ENCODE data around the gene ZFHX3.
"Not testable (repeated sequence)": the region's sequence is repeated elsewhere in the genome, so short reads cannot be mapped to it uniquely, and the experiment has no call there.

Gene ZFHX3, protein sequence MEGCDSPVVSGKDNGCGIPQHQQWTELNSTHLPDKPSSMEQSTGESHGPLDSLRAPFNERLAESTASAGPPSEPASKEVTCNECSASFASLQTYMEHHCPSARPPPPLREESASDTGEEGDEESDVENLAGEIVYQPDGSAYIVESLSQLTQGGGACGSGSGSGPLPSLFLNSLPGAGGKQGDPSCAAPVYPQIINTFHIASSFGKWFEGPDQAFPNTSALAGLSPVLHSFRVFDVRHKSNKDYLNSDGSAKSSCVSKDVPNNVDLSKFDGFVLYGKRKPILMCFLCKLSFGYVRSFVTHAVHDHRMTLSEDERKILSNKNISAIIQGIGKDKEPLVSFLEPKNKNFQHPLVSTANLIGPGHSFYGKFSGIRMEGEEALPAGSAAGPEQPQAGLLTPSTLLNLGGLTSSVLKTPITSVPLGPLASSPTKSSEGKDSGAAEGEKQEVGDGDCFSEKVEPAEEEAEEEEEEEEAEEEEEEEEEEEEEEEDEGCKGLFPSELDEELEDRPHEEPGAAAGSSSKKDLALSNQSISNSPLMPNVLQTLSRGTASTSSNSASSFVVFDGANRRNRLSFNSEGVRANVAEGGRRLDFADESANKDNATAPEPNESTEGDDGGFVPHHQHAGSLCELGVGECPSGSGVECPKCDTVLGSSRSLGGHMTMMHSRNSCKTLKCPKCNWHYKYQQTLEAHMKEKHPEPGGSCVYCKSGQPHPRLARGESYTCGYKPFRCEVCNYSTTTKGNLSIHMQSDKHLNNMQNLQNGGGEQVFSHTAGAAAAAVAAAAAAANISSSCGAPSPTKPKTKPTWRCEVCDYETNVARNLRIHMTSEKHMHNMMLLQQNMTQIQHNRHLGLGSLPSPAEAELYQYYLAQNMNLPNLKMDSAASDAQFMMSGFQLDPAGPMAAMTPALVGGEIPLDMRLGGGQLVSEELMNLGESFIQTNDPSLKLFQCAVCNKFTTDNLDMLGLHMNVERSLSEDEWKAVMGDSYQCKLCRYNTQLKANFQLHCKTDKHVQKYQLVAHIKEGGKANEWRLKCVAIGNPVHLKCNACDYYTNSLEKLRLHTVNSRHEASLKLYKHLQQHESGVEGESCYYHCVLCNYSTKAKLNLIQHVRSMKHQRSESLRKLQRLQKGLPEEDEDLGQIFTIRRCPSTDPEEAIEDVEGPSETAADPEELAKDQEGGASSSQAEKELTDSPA (N-terminal part only)

DNA sequence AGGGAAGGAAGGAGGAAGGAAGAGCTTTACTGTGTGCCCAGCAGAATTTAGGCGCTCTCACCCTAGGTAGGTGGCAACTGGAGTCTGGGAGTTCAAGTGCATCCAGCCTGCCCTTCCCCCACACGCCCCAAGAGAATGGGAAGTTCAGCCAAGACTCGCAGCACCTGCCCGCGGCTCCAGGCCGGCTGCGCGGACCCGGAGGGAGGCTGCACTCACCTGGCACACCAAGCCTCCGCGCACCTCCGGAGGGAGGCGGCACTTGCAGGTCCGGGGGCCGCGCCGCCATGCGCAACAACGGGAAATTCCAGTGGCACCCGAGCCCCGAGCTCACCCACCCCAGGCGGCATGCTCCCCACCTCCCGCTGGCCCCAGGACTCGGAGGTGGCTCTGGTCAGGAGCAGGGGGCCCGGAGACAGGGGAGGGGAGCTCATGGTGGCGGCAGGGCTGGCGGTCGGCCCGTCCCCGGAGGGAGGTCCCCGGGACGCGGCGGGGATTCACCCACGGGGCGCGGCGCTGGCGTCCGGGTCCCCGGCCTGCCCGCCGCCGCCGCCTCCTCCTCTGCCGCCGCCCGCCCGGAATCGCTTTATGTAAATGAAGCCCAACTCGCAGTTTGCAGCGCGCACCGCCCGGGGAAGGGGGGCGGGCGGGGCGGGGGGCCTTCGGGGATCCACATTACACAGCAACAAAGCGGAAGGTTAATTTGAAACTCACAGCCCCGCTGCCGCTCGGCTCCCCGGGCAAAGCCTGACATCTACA lies at the start of gene ZFHX3:
ZFHX3 (minus strand) TSS at position 593 of the 756 bp plus-strand sequence. CDS start 87,983 bp downstream, outside the sequence.
- DNase-seq: peak in 35 of 56 donors; percentile 25 to 75 (median 48)

DNA sequence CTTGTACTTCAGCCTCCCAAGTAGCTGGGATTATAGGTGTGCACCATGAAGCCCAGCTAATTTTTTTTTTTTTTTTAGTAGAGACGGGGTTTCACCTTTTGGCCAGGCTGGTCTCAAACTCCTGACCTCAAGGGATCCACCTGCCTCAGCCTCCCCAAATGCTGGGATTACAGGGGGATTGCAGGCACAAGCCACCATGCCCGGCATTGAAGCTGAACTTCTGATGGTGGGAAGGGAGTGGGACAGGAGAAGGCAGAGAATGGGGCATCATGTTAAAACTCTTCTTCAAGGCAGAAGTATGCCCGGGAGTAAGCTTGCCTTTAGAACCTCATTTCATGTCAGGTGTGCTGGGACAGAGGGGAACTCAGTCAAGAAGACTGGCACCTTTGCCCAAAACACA lies 48.6 kb upstream of the ZFHX3 start:
- no peak for DNase-seq

DNA sequence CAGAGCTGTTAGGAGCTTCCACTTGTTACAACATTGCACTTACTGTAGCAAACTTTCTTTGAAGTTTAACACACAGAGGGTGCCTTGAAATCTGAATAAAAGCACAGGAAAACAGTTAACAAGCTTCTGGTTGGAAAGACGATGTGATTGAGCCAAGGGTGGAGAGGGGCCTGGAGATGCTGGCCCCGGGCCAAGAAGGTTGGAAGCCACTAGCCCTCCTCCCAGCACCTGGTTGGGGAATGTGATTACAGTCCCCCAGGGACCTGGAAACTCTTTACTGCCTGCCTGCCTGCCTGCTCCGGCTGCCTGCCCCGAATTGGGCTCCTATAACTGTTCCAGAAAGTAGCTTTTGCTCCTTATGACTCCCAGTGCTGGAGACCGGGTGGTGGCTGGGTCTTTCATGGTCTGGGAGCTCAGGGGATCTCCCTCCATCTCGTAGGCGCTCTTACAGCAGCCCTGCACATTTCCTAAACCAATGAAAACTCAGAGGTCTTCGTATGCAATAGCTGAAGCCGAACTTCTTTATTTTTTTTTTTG lies 48.0 kb upstream of the ZFHX3 start:
- peak in 1 of 56 donors; percentile 0 for DNase-seq

DNA sequence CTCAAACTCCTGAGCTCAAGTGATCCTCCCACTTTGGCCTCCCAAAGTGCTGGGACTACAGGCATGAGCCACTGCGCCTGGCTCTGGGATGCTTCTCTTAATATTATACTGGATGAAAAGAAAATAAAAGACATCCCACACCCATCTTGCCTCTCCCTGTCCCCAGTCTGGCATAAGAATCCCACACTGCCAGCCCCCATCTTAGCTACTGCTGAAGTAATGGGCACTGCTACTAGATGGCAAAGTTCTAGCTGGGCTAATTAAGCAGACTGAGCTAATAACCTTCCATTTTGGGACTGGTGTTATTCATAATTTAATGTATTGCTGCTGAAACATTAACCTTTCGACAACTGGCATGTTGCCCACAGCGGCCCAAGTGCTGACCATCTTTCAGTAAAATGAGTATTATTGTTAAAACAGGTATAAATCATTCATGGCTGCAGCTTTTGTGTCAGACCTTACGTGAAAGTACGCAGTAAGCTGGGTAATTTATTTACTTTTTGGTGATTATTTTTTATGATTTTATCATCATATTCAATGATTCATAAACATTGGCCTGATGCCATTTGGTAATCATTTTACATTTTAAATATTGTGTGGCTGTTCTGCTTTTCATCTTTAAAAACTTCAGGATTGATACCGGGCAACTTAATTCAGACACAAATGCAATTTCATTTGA lies 47.4 kb upstream of the ZFHX3 start:
- DNase-seq: no peak

DNA sequence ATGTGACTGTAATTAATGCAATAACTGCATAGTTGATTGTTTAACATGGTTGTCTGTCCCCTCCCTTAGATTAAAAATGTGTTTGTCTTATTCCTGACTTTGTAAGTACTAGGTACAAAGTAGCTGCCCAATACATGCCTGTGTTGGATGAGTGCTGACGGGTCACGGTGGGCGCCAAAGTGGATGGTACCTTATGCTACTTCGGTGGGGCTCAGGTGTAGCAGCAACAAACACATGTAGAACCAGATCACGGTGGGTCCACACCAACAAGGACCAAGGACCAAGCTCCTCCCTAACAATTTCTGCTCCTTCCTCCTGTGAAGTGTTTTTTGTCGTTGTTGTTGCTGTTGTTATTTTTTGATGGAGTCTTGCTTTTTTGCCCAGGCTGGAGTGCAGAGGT lies 46.4 kb upstream of the ZFHX3 start:
- no peak for DNase-seq

DNA sequence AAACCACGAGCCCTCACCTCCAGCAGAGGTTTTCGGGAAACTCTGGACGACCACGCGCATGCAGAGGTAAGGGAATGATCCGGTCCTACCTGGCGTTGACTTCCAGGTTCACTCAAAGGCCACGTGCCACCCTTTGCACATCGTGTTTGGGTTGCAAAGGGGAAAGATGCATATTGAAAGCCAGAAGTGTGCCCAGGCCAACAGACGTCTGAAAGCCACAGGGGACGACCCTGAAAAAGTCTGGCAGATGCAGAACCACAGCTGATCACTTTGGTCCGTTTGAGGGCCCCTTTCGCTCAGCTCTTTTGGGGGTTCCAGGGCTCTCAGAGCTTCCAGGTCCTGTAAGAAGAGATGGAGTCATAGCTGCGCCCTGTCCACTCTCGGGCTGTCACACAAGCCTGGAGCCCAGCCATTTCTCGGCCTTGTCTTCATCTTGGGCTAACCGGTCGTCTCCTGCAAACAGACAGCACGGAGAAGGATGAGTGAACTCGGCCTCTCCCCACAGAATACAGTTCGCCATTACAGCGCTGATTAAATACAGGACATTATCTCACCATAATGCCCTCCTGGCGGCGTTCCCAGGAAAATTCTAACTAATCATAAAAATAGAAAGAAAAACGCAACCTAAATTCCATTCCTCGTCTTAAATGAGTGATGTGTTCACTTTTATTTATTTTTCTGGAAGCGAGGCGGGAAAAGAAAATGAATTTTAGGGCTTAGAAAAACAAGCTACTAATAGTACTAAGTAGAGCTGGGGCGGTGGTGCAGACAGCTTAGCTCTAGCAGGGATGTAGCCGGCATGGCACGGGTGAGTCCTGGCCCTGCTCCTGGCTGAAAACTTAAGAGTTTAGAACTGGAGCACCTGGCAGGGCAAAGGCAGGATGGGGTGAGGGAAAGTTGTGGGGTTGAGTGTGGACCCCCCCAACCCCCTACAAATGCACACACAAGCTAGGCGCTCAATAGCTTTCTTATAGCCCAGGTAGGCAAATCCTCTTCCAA lies 45.5 kb upstream of the ZFHX3 start:
- no peak for DNase-seq

DNA sequence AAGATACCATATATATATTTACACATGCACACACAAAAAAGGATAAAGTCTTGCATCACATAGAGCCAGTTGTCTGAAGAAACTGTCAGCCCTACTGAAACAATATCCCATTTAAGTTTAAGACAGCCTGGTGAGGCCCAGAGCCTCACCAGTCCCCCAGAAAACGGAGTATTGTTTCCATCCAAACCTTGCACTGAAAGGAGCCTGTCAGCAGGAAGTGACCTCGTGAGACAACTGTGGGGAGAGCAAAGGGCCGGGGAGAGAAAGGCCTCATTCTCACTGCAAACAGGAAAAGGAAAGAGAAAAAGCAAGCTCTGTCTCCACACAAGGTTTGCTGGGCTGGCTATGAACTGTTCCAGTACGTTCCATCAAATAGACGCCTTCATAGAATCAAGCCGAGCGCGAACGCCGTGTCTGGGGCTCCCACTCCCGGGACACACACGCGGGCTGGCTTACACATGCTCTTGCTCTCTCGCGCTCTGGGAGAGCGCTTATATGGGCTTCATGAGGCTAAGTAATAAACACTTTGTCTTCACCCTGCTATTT lies 44.4 kb upstream of the ZFHX3 start:
- DNase-seq: peak in 42 of 56 donors; percentile 1 to 69 (median 32)

DNA sequence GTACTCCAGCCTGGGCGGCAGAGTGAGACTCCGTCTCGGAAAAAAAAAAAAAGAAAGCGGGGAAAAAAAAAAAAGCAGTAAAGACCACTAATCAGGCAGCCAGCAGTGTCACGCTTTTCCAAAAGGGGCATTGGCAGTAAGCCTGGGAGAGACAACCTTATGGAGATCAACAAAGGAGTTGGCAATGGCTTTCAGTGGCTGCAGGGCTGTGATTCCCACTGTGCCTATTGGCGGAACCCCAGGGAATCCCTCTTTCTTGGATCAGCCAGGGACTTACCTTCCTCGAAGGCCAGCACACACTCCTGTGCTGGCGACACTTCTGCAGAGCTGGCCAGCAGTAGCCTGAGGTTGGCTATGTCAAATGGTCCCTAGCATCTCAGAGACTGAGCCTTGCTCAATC lies 43.2 kb upstream of the ZFHX3 start:
- DNase-seq: no peak

DNA sequence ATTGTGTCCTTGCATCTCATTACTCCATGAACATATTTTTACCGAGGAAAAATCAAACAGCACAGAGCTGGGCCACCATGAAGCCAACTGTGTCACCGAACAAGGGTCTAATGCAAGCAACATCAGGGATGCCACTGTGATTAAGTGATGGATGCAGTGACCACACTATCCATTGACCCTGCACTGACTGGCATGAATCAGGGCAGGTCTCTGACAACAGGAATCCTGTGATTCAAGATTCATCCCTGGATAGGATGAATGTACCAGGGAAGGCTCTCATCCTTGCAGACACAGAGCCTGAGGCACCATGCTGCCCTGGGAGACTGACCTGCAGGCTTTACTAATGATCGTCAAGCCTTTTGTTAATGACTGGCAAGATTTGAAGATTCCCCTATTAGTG lies 41.5 kb upstream of the ZFHX3 start:
- no peak for DNase-seq

DNA sequence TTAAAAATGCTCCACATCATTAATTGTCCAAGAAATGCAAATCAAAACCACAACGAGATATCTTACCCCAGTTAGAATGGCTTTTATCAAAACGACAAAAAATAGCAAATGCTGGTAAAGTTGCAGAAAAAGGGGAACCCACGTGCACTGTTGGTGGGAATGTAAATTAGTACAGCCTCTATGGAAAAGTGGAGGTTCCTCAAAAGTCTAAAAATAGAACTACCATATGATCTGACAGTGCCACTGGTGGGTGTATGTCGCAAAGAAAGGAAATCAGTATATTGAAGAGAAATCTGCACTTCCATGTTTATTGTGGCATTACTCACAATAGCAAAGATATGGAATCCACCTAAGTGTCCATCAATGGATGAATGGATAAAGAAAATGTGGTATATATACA lies 38.2 kb upstream of the ZFHX3 start:
- DNase-seq: no peak

DNA sequence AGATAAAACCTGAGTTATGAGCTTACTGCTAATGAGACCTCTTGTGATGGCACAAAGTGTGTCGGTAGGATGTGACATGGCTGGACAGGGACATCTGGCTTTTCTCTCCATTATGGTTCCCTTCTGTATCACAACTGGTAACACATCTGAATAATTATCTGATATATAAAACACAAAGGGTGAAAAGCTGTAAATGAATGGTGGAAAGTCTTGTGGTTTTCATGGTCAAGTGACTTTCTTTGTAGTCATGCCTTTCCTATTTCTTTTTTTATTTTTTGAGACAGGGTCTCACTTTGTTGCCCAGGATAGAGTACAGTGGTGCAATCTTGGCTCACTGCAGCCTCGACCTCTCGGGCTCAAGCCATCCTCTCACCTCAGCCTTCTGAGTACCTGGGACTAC lies 35.3 kb upstream of the ZFHX3 start:
- DNase-seq: no peak

DNA sequence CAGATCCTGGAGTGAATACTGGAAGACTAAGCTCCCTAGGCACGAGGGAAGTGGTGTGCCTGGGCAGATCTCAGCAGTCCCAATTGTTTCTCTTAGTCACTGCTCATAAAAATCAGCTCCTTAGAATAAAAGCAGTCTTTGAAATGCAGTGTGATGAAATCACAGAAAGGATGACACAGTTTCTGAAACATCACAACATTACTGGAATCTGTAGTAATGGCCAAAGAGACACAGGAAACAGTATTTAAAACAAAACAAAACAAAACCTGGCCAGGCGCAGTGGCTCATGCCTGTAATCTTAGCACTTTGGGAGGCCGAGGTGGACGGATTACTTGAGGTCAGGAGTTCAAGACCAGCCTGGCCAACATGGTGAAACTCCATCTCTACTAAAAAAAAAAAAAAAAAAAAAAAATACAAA lies 34.7 kb upstream of the ZFHX3 start:
- not testable (repeated sequence) for DNase-seq

DNA sequence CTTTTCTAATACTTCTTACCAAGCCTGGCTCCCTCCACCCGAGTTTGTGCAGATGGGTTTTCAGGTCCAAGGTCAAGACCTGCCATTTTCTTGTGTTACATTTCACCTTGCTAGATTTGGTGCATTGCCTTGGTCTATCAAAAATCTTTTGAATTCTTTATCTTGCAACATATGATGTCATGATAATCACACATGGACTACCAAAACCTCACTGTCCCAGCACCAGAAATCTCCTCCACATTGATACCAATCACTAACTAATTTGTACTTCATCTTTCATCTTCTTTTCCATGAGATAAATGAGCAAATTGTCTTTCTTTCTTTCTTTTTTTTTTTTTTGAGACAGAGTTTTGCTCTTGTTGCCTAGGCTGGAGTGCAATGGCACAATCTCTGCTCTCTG lies 33.0 kb upstream of the ZFHX3 start:
- no peak for DNase-seq

DNA sequence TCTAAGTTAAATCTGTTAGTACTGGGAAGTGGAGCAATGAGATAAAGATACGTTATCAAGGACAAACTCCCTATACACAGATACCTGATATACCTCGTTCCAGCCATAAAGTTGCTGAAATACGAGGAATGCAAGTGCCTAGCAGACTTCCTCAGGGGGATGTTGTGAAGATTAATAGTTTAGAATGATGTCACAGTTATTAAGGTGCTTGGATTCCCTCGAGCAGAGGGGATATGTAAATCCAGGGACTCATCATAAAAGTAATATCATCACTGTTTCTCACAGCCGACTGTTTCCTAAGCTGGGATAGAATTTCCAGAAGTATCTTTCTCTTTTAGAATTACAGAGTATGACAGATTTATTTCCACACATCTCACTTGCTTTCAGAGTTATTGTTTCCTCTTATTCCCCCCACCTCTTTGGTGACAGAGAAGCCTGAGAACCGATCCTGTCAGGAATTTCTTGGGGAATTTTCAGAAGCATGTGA lies 28.4 kb upstream of the ZFHX3 start:
- no peak for DNase-seq

DNA sequence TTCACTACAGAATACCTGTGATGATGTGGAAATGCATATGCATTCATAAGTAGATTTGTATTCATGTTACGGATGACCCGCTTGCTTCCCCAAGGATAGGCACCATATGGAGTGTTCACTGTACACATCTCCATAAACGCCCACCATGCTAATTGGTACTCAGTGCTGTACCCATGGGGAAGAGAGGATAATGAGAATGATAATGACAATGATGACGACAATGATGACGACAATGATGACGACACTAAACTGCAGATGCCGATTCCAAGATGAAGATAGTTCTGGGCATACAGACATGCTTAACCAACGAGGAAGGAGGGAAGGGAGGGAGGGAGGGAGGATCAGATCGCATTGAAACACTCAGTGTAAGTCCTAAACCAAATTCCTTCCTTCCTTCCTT lies 26.5 kb upstream of the ZFHX3 start:
- DNase-seq: no peak

DNA sequence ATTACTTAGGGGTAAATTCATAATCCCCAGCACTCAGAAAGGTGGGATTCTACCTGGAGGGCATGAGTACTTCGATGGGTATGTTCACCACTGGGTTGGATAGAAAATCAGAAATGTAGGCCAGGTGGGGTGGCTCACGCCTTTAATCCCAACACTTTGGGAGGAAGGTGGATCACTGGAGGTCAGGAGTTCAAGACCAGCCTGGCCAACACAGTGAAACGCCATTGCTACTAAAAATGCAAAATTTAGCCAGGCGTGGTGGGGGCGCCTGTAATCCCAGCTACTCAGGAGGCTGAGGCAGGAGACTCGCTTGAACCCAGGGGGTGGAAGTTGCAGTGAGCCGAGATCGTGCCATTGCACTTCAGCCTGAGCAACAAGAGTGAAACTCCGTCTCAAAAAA lies 24.1 kb upstream of the ZFHX3 start:
- DNase-seq: not testable (repeated sequence)

DNA sequence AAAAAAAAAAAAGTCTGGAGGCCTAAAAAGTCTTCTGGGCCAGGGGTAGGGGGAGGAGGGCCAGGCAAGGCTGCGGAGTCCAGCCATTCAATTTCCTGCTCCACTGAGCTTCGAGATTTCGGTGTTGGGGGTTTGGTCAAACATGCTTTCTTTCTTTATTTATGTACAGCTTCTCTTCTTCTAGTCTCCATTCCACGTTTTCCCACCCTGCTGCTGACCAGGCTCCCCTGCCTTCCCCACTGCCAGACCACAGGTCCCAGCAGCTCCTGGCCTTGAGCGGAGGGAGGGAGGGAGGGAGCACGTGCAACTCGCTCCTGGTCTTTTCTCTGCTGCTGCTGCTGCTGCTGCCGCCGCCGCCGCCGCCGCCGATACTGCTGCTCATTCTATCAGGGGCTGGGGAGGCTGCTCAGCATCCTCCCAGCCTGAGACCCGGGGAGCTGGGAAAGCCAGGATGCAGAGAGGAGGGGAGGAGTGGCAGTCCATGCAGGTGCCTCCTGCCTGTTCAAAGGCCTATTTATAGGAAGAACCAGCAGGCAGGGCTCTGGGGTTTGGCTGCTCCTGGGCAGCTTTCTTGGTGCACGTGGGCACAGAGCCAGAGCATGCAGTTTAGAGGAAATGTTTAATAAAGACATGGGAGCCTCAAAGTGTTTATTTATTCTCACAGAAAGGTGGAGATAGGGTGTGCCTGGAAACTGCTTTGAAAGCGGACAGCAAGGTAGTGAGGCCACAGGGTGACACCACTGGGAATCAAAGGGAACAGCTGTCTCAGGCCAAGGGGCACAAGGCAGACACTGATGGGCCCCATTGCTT lies 23.4 kb upstream of the ZFHX3 start:
- DNase-seq: peak in 11 of 56 donors; percentile 17 to 39 (median 30)

Measured in nucleus accumbens (tissue), 56 donors.